NCI-H460 (cell line): ENCODE data around the gene ROCK2. TPM values are rescaled to one million over a fixed set of nuclear protein-coding genes. Genes with fewer than 3 reads are reported as not detected.

Source experiments
- DNase-seq: peaks from one replicate; pipeline ENCODE4 v3.0.0-alpha.2; 2016; ENCODE audit warnings: low read depth; ENCODE audit errors: extremely low read depth
- total RNA-seq: library from RNA; depleted of rRNA; stranded (reverse); fragments of >200 nt; shearing (Covaris generic); gene quantifications from 2 replicates; pipeline ENCODE4 v1.2.3, GENCODE V29; 2014

ROCK2 gene
- total RNA-seq, 1 experiment from 2014 or later, result 31.7 TPM

- DNase-seq, result no peak
These were observed 23.7 kb upstream of the ROCK2 start for GRCh38 chr2:11368059-11368572.

- DNase-seq, result no peak
These were observed 22.8 kb upstream of the ROCK2 start for GRCh38 chr2:11367170-11367730.

GRCh38 chr2:11366326-11366741 lies 21.9 kb upstream of the ROCK2 start:
- DNase-seq, result no peak

- DNase-seq, result no peak
These were observed 20.9 kb upstream of the ROCK2 start for GRCh38 chr2:11365096-11365879.

GRCh38 chr2:11364565-11364887 lies 20.1 kb upstream of the ROCK2 start:
- DNase-seq, result no peak

- DNase-seq, result no peak
These were observed 19.6 kb upstream of the ROCK2 start for GRCh38 chr2:11363868-11364564.

GRCh38 chr2:11359865-11360264 lies 15.4 kb upstream of the ROCK2 start:
- DNase-seq, result no peak

GRCh38 chr2:11357428-11357972 lies 13.1 kb upstream of the ROCK2 start:
- DNase-seq, result no peak

GRCh38 chr2:11356764-11357163 lies 12.3 kb upstream of the ROCK2 start:
- DNase-seq, result no peak

GRCh38 chr2:11355194-11356053 lies 11.0 kb upstream of the ROCK2 start:
- no peak for DNase-seq

GRCh38 chr2:11354363-11355154 lies 10.1 kb upstream of the ROCK2 start:
- no peak for DNase-seq

GRCh38 chr2:11352781-11353537 lies 8.5 kb upstream of the ROCK2 start:
- no peak for DNase-seq

GRCh38 chr2:11348209-11348749 lies 3.8 kb upstream of the ROCK2 start:
- DNase-seq, result no peak

- DNase-seq, result no peak
These were observed 3.0 kb upstream of the ROCK2 start for GRCh38 chr2:11347403-11347959.

GRCh38 chr2:11346023-11346482 lies 1.6 kb upstream of the ROCK2 start:
- DNase-seq, result no peak

- DNase-seq, result peak; percentile 22
These were observed 681 bp upstream of the ROCK2 start for GRCh38 chr2:11344956-11345677.

GRCh38 chr2:11343650-11344341 lies 640 bp downstream of the ROCK2 start:
- DNase-seq, result peak; percentile 20
